ENCODE data around the gene TIMM22.

The TIMM22 gene

DNA sequence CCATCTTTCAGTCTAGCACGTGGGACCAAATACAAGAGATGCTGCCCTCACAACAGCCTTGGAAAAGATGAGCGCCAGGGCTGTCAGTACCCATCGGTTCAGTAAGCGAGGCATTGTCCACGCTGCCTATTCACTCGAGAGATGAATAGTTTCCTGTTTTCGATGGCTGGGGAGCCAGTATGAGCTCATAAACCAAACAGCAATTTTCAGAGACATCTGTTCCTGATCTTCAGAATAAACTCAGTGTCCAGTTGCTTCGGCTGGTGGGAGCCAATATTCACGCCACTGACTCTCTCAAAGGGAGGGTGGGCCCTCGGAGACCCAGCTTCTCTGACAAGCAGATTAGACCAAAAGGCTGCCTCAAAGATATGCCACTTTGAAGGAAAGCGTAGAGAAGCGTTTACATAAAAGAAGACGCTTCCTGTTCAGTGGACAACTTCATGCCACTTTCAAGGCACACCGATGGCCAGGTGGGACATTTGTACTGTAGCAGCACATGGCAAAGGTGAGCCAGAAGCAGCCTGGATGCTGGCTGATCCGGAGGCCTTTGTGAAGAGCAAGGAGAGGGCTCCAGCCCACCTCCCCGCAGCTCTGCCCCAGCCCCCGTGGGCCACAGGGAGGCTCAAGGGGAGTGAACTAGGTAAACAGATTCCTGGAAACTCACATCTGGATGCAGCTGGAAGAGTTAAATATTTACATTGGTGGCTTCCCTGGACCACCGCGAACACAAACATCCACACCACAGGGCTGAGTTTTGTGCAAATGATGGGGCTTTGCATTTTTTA lies 6.0 kb downstream of the TIMM22 start:
- FAIRE-seq: no peak
- DNase-seq (ENCODE audit: insufficient read length, low spot score): no peak
- TF ChIP-seq CTCF (IDR thresholded peaks at IDR 0.05; ENCODE audit: insufficient read depth, missing control alignments): no peak

GRCh38 chr17:1003633-1003971 lies 6.7 kb downstream of the TIMM22 start:
- no peak for DNase-seq (ENCODE audit: insufficient read length, low spot score)
- FAIRE-seq: no peak
- TF ChIP-seq CTCF (IDR thresholded peaks at IDR 0.05; ENCODE audit: insufficient read depth, missing control alignments): no peak

GRCh38 chr17:1003972-1004768 lies 7.2 kb downstream of the TIMM22 start:
- DNase-seq (ENCODE audit: insufficient read length, low spot score) (no peak), FAIRE-seq (no peak)
- no peak for TF ChIP-seq CTCF (IDR thresholded peaks at IDR 0.05; ENCODE audit: insufficient read depth, missing control alignments)

DNA sequence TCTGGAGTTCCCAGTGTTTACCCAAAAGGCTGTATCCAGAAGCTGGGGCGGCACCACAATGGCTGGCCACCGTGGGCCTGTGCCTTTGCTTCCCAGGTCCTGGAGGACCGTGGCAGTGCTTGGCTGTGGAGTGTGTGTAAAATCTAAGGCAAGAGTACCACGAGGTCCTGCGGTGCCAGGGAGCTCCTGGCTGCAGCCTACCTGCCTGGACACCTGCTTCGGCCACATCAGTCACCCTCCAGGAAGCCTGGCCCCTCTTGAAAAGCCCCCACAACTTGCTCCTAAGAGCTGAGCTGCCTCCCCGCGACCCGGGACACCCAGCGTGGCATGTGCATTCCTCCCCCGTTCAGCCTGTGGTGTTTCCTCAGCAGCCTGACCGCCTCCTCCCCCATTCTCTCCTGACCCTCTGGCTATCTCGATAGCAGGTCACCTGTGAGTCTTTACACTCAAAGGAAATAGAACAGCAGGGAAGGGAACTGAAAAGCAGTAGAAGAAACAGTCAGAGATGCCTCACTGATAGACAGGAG lies 7.9 kb downstream of the TIMM22 start:
- DNase-seq (ENCODE audit: insufficient read length, low spot score) (no peak), FAIRE-seq (no peak)
- no peak for TF ChIP-seq CTCF (IDR thresholded peaks at IDR 0.05; ENCODE audit: insufficient read depth, missing control alignments)

DNA sequence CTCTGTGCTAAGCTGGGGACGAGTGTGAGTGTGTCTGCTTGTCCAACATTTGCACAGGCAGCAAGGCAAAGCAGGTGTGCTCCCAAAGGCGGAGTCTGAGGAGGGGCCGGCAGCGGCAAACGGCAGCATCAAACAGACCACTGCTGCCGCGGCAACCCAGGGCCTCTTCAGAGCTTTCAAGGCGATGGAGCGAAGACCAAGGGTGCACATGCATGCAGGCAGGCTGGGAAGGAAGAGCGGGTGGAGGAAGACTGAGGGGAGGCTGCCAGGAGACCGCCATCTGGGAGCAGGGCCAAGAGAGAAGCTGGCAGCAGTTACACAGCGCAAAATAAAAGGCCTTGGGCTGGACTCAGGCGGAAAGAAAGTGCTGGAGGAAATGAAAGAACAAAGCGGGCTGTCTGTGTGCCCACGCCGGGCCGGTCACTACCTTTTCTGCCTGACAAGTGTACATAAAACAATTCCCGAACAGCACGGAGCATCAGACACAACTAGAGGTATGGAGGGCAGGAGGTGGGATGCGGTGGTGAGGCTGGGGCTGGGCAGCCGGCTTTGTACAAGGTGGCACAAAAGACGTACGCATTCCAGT lies 8.5 kb downstream of the TIMM22 start:
- no peak for TF ChIP-seq CTCF (IDR thresholded peaks at IDR 0.05; ENCODE audit: insufficient read depth, missing control alignments)
- no peak for FAIRE-seq
- DNase-seq (ENCODE audit: insufficient read length, low spot score): no peak

GRCh38 chr17:1006054-1006453 lies 9.1 kb downstream of the TIMM22 start:
- DNase-seq (ENCODE audit: insufficient read length, low spot score): no peak
- FAIRE-seq: no peak
- TF ChIP-seq CTCF (IDR thresholded peaks at IDR 0.05; ENCODE audit: insufficient read depth, missing control alignments): no peak
